Liver (tissue), 3 donors: ENCODE data around the gene NR1D2.

Experiments
- FOXA1 ChIP-seq: IDR thresholded peaks from 2 replicates; pipeline ENCODE4 v1.6.1; 2016; ENCODE audit warnings: antibody characterized with exemption
- GABPA ChIP-seq, 2 donors: IDR thresholded peaks in 1 of 2; conservative IDR thresholded peaks in 1 of 2; 2 replicates each; pipeline ENCODE4 v1.6.1; 2016; ENCODE audit warnings: antibody characterized with exemption in 2 of 2, mild to moderate bottlenecking in 1 of 2, moderate library complexity in 1 of 2
- HNF4G ChIP-seq: IDR thresholded peaks from 2 replicates; pipeline ENCODE4 v1.6.1; 2016; ENCODE audit warnings: antibody characterized with exemption
- JUND ChIP-seq, 2 donors: IDR thresholded peaks; 2 replicates each; pipeline ENCODE4 v1.6.1; 2016; ENCODE audit warnings: antibody characterized with exemption in 2 of 2
- RAD21 ChIP-seq, 2 donors: IDR thresholded peaks; 2 replicates each; pipeline ENCODE4 v1.6.1; 2016; ENCODE audit warnings: antibody characterized with exemption in 2 of 2, mild to moderate bottlenecking in 2 of 2
- RXRA ChIP-seq, 2 donors: IDR thresholded peaks; 2 replicates each; pipeline ENCODE4 v1.6.1; 2017 to 2018; ENCODE audit warnings: antibody characterized with exemption in 2 of 2, mild to moderate bottlenecking in 1 of 2
- SP1 ChIP-seq: IDR thresholded peaks from 2 replicates; pipeline ENCODE4 v1.6.1; 2018; ENCODE audit warnings: antibody characterized with exemption, mild to moderate bottlenecking
- TAF1 ChIP-seq: conservative IDR thresholded peaks from 2 replicates; pipeline ENCODE4 v1.6.1; 2016; ENCODE audit warnings: antibody characterized with exemption, mild to moderate bottlenecking
- YY1 ChIP-seq: IDR thresholded peaks from 2 replicates; pipeline ENCODE4 v1.6.1; 2016; ENCODE audit warnings: antibody characterized with exemption, mild to moderate bottlenecking
- TF ChIP-seq, protein P1 (sequence below): fragments of 150-350 bp; IDR thresholded peaks from 2 replicates; pipeline ENCODE4 v1.5.1; 2017; ENCODE audit warnings: improper control_type of control experiment, low read depth, low read length; ENCODE audit not compliant: missing input control
- TF ChIP-seq, protein P2 (sequence below): IDR thresholded peaks from 2 replicates; pipeline ENCODE4 v1.6.1; 2016; ENCODE audit warnings: antibody characterized with exemption, mild to moderate bottlenecking
- TF ChIP-seq, protein P3 (sequence below): IDR thresholded peaks from 2 replicates; pipeline ENCODE4 v1.6.1; 2016; ENCODE audit warnings: antibody characterized with exemption
- TF ChIP-seq, protein P4 (sequence below): IDR thresholded peaks from 2 replicates; pipeline ENCODE4 v1.6.1; 2016; ENCODE audit warnings: antibody characterized with exemption
- donor health status: healthy.
- donor health status: healthy.

DNA sequence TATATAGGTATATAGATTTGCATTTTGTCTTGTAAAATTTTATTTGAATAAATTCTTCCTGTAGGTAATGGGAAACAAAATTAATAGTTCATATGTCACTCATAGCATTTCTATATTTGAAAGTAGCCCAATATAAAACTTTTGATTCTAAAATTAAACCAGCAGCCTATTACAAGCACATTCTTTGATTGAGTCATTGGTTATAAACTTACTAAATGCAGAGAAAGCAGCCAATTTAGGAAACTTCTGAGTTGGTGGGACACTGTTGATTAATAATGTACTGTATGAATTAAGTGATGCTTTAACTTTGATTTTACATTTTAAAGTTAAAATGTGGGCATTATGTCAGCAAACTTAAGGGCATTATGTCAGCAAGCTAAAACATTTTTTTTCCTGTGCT lies 34.5 kb downstream of the NR1D2 start:
- TF ChIP-seq, protein P1, sequence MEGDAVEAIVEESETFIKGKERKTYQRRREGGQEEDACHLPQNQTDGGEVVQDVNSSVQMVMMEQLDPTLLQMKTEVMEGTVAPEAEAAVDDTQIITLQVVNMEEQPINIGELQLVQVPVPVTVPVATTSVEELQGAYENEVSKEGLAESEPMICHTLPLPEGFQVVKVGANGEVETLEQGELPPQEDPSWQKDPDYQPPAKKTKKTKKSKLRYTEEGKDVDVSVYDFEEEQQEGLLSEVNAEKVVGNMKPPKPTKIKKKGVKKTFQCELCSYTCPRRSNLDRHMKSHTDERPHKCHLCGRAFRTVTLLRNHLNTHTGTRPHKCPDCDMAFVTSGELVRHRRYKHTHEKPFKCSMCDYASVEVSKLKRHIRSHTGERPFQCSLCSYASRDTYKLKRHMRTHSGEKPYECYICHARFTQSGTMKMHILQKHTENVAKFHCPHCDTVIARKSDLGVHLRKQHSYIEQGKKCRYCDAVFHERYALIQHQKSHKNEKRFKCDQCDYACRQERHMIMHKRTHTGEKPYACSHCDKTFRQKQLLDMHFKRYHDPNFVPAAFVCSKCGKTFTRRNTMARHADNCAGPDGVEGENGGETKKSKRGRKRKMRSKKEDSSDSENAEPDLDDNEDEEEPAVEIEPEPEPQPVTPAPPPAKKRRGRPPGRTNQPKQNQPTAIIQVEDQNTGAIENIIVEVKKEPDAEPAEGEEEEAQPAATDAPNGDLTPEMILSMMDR: no peak
- TF ChIP-seq HNF4G (no peak), SP1 (no peak), RAD21 (IDR thresholded peaks at IDR 0.05) (no peak), YY1 (no peak), TAF1 (no peak), FOXA1 (no peak), JUND (IDR thresholded peaks at IDR 0.05) (no peak), GABPA (IDR thresholded peaks at IDR 0.05 in 1 of 2, conservative IDR thresholded peaks at IDR 0.05 in 1 of 2) (no peak), RXRA (IDR thresholded peaks at IDR 0.05) (no peak)
- TF ChIP-seq, protein P2, sequence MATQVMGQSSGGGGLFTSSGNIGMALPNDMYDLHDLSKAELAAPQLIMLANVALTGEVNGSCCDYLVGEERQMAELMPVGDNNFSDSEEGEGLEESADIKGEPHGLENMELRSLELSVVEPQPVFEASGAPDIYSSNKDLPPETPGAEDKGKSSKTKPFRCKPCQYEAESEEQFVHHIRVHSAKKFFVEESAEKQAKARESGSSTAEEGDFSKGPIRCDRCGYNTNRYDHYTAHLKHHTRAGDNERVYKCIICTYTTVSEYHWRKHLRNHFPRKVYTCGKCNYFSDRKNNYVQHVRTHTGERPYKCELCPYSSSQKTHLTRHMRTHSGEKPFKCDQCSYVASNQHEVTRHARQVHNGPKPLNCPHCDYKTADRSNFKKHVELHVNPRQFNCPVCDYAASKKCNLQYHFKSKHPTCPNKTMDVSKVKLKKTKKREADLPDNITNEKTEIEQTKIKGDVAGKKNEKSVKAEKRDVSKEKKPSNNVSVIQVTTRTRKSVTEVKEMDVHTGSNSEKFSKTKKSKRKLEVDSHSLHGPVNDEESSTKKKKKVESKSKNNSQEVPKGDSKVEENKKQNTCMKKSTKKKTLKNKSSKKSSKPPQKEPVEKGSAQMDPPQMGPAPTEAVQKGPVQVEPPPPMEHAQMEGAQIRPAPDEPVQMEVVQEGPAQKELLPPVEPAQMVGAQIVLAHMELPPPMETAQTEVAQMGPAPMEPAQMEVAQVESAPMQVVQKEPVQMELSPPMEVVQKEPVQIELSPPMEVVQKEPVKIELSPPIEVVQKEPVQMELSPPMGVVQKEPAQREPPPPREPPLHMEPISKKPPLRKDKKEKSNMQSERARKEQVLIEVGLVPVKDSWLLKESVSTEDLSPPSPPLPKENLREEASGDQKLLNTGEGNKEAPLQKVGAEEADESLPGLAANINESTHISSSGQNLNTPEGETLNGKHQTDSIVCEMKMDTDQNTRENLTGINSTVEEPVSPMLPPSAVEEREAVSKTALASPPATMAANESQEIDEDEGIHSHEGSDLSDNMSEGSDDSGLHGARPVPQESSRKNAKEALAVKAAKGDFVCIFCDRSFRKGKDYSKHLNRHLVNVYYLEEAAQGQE: no peak
- TF ChIP-seq, protein P3, sequence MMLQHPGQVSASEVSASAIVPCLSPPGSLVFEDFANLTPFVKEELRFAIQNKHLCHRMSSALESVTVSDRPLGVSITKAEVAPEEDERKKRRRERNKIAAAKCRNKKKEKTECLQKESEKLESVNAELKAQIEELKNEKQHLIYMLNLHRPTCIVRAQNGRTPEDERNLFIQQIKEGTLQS: no peak
- TF ChIP-seq, protein P4, sequence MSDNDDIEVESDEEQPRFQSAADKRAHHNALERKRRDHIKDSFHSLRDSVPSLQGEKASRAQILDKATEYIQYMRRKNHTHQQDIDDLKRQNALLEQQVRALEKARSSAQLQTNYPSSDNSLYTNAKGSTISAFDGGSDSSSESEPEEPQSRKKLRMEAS: no peak
